Mucosa of rectum (tissue), 2 donors: Measurements from ENCODE around the gene NADSYN1.

Experiments used
- H3K27ac ChIP-seq, 2 donors: one replicate each; pipeline ENCODE4 v1.7.0; 2013; ENCODE audit warnings: inconsistent platforms in 2 of 2, low read depth in 2 of 2, low read length in 2 of 2
- H3K27me3 ChIP-seq, 2 donors: one replicate each; pipeline ENCODE4 v1.7.0; 2013; ENCODE audit warnings: low read length in 2 of 2; ENCODE audit not compliant: control insufficient read depth in 2 of 2, insufficient read depth in 2 of 2
- H3K36me3 ChIP-seq, 2 donors: one replicate each; pipeline ENCODE4 v1.7.0; 2013; ENCODE audit warnings: low read length in 2 of 2; ENCODE audit not compliant: control insufficient read depth in 2 of 2, insufficient read depth in 2 of 2
- H3K4me1 ChIP-seq, 2 donors: one replicate each; pipeline ENCODE4 v1.7.0; 2013; ENCODE audit warnings: low read length in 2 of 2, mild to moderate bottlenecking in 1 of 2; ENCODE audit not compliant: control insufficient read depth in 2 of 2, insufficient read depth in 2 of 2
- H3K4me3 ChIP-seq, 2 donors: one replicate each; pipeline ENCODE4 v1.7.0; 2013; ENCODE audit warnings: low read length in 2 of 2
- H3K9ac ChIP-seq, 2 donors: one replicate each; pipeline ENCODE4 v1.7.0; 2013; ENCODE audit warnings: low read length in 2 of 2, low read depth in 1 of 2, mild to moderate bottlenecking in 1 of 2
- H3K9me3 ChIP-seq, 2 donors: one replicate each; pipeline ENCODE4 v1.7.0; 2013; ENCODE audit warnings: low read length in 2 of 2; ENCODE audit not compliant: control insufficient read depth in 2 of 2
- donor health status: healthy.
- donor health status: Normal muscosa, but diverticular disease.

The NADSYN1 gene

GRCh38 chr11:71499546-71499945 lies 46.5 kb downstream of the NADSYN1 start:
- Histone ChIP-seq H3K4me1 (no peaks in the 10 kb centered on the region), H3K4me3 (no peak overlapping the region), H3K9ac (no peak overlapping the region), H3K9me3 (no peaks in the 10 kb centered on the region), H3K27ac (no peak overlapping the region), H3K27me3 (no peaks in the 10 kb centered on the region), H3K36me3 (peaks cover 66 to 69% of the 10 kb centered on the region in 2 donors)

GRCh38 chr11:71500601-71501021 lies 47.6 kb downstream of the NADSYN1 start:
- peaks cover 57 to 61% of the 10 kb centered on the region in 2 donors for H3K36me3 ChIP-seq
- H3K27me3 ChIP-seq = no peaks in the 10 kb centered on the region
- H3K27ac ChIP-seq = no peak overlapping the region
- no peaks in the 10 kb centered on the region for H3K9me3 ChIP-seq
- no peak overlapping the region for H3K4me3 ChIP-seq
- no peak overlapping the region for H3K9ac ChIP-seq
- H3K4me1 ChIP-seq = no peaks in the 10 kb centered on the region

- no peaks in the 10 kb centered on the region for H3K4me1 ChIP-seq
- no peak overlapping the region for H3K4me3 ChIP-seq
- H3K9ac ChIP-seq = no peak overlapping the region
- peaks cover 55 to 61% of the 10 kb centered on the region in 2 donors for H3K36me3 ChIP-seq
- H3K9me3 ChIP-seq = no peaks in the 10 kb centered on the region
- no peak overlapping the region for H3K27ac ChIP-seq
- H3K27me3 ChIP-seq = no peaks in the 10 kb centered on the region
These were observed 48.3 kb downstream of the NADSYN1 start for GRCh38 chr11:71501071-71501985.

GRCh38 chr11:71502026-71502425 lies 49.0 kb downstream of the NADSYN1 start:
- Histone ChIP-seq H3K36me3 (peaks cover 52 to 57% of the 10 kb centered on the region in 2 donors), H3K4me3 (no peak overlapping the region), H3K9ac (no peak overlapping the region), H3K27me3 (no peaks in the 10 kb centered on the region), H3K27ac (no peak overlapping the region), H3K4me1 (no peaks in the 10 kb centered on the region), H3K9me3 (no peaks in the 10 kb centered on the region)

GRCh38 chr11:71502871-71503435 lies 50.0 kb downstream of the NADSYN1 start:
- Histone ChIP-seq H3K4me3 (no peak overlapping the region), H3K9ac (no peak overlapping the region), H3K36me3 (peaks cover 44 to 49% of the 10 kb centered on the region in 2 donors), H3K4me1 (no peaks in the 10 kb centered on the region), H3K27ac (no peak overlapping the region), H3K27me3 (no peaks in the 10 kb centered on the region), H3K9me3 (no peaks in the 10 kb centered on the region)

- peaks cover 28 to 34% of the 10 kb centered on the region in 2 donors for H3K36me3 ChIP-seq
- no peak overlapping the region for H3K4me3 ChIP-seq
- no peak overlapping the region for H3K9ac ChIP-seq
- H3K9me3 ChIP-seq = no peaks in the 10 kb centered on the region
- H3K4me1 ChIP-seq = no peaks in the 10 kb centered on the region
- H3K27me3 ChIP-seq = no peaks in the 10 kb centered on the region
- H3K27ac ChIP-seq = no peak overlapping the region
These were observed 51.5 kb downstream of the NADSYN1 start for GRCh38 chr11:71504531-71504930.

GRCh38 chr11:71505001-71505400 lies 52.0 kb downstream of the NADSYN1 start:
- Histone ChIP-seq H3K27ac (no peak overlapping the region), H3K27me3 (no peaks in the 10 kb centered on the region), H3K4me1 (no peaks in the 10 kb centered on the region), H3K9ac (no peak overlapping the region), H3K9me3 (no peaks in the 10 kb centered on the region), H3K36me3 (peaks cover 24 to 29% of the 10 kb centered on the region in 2 donors), H3K4me3 (no peak overlapping the region)

GRCh38 chr11:71505781-71506180 lies 52.8 kb downstream of the NADSYN1 start:
- Histone ChIP-seq H3K27ac (no peak overlapping the region), H3K9me3 (peaks cover 0 to 2% of the 10 kb centered on the region in 2 donors), H3K9ac (no peak overlapping the region), H3K36me3 (peaks cover 17 to 21% of the 10 kb centered on the region in 2 donors), H3K4me3 (no peak overlapping the region), H3K4me1 (no peaks in the 10 kb centered on the region), H3K27me3 (no peaks in the 10 kb centered on the region)

GRCh38 chr11:71507102-71507501 lies 54.1 kb downstream of the NADSYN1 start:
- H3K4me1 ChIP-seq = no peaks in the 10 kb centered on the region
- no peaks in the 10 kb centered on the region for H3K27me3 ChIP-seq
- H3K9ac ChIP-seq = no peak overlapping the region
- no peak overlapping the region for H3K4me3 ChIP-seq
- H3K36me3 ChIP-seq = peaks cover 10 to 11% of the 10 kb centered on the region in 2 donors
- H3K27ac ChIP-seq = no peak overlapping the region
- H3K9me3 ChIP-seq = peaks cover 0 to 3% of the 10 kb centered on the region in 2 donors
